Activated T-cell treated with anti-CD3 and anti-CD28 coated beads for 4 hours (primary cell): ENCODE data around the gene TOE1.

Experiments used
- DNase-seq: peaks from one replicate; pipeline ENCODE4 v3.0.0-alpha.2; 2020

The TOE1 gene

DNA sequence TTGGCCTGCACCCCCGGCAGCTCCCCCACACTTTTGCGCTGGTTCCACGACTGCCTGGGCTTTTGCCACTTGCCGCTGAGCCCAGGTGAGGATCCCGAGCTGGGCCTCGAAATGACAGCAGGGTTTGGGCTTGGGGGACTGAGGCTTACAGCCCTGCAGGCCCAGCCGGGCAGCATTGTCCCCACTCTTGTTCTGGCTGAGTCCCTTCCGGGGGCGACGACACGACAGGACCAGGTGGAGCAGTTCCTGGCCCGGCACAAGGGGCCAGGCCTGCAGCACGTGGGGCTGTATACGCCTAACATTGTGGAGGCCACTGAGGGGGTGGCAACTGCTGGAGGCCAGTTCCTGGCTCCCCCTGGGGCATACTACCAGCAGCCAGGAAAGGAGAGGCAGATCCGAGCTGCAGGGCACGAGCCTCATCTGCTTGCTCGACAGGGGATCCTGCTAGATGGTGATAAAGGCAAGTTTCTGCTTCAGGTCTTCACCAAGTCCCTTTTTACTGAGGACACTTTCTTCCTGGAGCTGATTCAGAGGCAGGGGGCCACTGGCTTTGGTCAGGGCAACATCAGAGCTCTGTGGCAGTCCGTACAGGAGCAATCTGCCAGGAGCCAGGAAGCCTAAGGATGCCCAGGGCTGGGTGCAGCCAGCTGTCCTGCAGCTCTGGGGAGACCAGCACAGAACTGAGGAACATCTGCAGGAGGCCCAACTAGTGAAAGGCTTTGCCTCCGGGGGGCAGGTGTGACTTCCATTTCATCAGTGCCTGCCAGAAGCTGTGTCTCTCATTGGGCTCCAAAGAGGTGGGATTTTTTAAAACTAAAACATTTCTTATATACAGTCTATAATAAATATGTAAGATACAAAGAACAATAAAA, 12.1 kb upstream of the TOE1 start:
- DNase-seq: no peak

GRCh38 chr1:45328680-45329079, 11.3 kb upstream of the TOE1 start:
- no peak for DNase-seq

GRCh38 chr1:45329445-45329844, 10.5 kb upstream of the TOE1 start:
- DNase-seq: no peak

GRCh38 chr1:45331436-45332345, 8.3 kb upstream of the TOE1 start:
- DNase-seq: no peak

- DNase-seq: no peak
These were observed 7.6 kb upstream of the TOE1 start for GRCh38 chr1:45332346-45332720.

GRCh38 chr1:45334308-45335245, 5.4 kb upstream of the TOE1 start:
- DNase-seq: no peak

DNA sequence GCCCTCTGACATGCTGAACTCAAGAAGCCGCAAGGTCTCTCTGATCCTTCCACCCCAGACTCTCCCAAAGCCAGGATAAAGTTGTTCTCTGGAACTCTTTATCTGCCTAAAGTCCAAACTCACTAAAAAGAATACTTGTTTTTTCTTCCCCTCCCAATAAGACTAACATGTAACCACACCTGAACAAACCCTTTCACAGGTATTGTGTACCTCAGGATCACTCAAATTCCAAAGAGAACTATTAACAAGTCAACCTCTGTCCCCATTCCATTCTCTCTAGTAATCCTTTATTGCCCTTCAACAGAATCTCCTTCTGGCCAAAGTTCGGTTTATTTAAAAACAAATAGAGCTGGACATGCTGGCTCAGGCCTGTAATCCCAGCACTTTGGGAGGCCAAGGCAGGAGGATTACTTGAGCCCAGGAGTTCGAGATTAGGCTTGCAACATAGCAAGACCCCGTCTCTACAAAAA, 4.1 kb upstream of the TOE1 start:
- no peak for DNase-seq

GRCh38 chr1:45337630-45338325, 2.2 kb upstream of the TOE1 start:
- DNase-seq: no peak

GRCh38 chr1:45340816-45341466, 971 bp downstream of the TOE1 start:
- DNase-seq: no peak

DNA sequence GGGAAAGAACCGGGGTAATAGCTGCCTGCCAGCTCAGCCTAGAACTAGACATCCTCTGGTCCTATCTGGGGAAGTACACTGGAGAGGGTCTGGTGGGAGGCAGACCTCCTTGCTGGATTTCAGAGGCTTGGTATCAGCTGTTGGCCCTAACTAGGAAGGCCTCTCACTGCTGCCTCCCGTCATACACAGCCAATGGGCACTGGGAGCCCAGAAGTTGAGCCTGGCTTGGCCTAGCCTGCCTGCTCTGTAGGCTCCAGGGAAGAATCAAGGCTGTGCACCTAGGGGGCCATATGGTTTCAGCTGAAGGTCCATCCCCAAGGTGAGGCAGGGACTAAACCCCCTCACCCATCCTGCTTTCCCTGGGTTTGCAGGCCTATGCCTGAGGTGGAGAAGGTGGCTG, 4.5 kb downstream of the TOE1 start:
- no peak for DNase-seq

GRCh38 chr1:45345014-45345413, 5.0 kb downstream of the TOE1 start:
- no peak for DNase-seq

GRCh38 chr1:45346473-45346872, 6.5 kb downstream of the TOE1 start:
- no peak for DNase-seq

- DNase-seq: no peak
These were observed 8.1 kb downstream of the TOE1 start for GRCh38 chr1:45348020-45348419.

- no peak for DNase-seq
These were observed 8.6 kb downstream of the TOE1 start for GRCh38 chr1:45348609-45348965.

- DNase-seq: no peak
These were observed 9.2 kb downstream of the TOE1 start for GRCh38 chr1:45348966-45349677.

DNA sequence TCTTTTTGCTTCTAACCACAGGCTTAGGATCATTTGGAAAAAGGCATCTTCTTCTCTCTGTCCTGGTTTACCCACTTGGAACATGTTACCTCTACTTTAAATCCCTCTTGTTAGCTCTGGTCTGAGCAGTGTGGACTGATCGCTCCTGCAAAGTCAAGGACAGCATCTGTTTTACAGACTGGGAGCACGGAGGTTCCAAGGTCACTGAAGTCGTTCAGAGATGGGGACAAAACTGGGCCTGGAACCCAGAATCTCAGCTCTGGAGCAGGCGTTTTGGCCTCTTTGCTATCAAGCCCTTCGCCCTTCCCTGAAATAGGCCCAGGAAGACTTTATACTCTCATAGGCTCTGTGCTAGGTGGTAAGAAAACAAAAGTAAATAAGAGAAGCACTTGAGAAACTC, 11.5 kb downstream of the TOE1 start:
- DNase-seq: no peak

DNA sequence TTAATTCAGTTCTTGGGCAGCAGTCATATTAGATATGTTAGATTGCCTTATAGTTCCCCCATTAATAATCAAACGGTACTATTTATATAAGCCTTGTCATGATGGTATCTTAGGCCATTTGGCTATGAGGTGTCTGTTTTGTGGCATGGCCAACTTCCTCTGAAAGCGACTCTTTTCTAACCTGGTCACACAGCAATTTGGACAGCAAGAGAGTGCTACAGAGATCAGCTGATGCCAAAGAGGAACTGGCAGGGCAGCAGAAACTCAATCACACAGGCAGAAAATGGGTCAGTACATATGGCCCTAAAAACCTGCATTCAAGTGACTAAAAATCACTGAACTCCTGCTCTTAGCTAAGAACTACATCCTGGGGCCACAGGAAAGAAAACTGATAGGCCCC, 13.7 kb downstream of the TOE1 start:
- DNase-seq: no peak

DNA sequence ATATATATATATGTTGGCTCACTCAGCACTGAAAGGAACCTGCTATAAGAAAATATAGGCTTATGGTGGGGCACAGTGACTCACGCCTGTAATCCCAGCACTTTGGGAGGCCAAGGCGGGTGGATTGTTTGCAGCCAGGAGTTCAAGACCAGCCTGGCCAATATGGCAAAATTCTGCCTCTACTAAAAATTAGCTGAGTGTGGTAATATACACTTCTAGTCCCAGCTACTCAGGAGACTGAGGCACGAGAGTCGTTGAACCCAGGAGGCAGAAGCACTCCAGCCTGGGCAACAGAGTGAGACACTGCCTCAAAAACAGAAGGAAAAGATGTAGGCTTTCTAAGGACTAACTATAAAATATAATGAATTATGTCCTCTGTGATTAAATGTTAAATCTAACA, 14.9 kb downstream of the TOE1 start:
- DNase-seq: no peak

DNA sequence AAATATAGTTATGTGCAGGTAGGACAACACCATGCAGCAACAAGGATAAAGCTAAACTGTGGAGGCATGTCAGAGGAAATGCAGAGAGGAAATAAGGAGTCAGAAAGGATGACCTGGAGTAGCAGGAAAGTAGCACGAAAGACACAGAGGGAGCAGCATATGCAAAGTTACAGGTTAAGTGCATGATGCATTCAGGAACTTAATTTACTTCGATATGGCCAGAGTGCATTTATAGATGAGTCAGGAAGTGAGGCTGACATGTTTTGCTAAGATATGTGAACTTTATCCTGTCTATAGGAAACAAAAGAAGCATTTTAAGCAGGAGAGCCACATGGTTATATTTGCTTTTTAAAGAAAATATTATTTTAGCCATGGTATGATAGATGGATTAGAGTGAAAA, 15.7 kb downstream of the TOE1 start:
- no peak for DNase-seq

DNA sequence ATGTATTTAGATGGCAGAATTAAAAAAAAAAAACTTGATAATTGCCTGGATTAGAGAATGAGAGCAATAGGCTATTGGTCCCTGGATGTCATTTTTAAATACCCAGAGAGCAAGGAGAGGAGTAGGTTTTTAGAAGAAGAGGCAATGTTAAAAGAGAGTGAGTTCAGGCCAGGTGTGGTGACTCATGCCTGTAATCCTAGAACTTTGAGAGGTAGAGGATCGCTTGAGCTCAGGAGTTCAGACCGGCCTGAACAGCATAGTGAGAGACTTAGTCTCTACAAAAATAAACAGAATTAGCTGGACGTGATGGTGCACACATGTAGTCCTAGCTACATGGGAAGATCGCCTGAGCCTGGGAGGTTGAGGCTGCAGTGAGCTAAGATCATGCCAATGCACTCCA, 16.2 kb downstream of the TOE1 start:
- no peak for DNase-seq
